SH-SY5Y (cell line): Measurements from ENCODE around the gene NFS1.

Experiments
- GATA2 ChIP-seq: IDR thresholded peaks from 2 replicates; pipeline ENCODE4 v1.6.1; 2011; ENCODE audit warnings: mild to moderate bottlenecking, low read depth, low read length
- GATA3 ChIP-seq: IDR thresholded peaks from 2 replicates; pipeline ENCODE4 v1.6.1; 2011; ENCODE audit warnings: low read depth, mild to moderate bottlenecking, low read length, moderate library complexity

- TF ChIP-seq GATA3 (no peak), GATA2 (no peak)
These were observed 38.1 kb downstream of the NFS1 start for GRCh38 chr20:35661053-35661452.
